NCI-H2107 treated with DMSO at 0.1 percent for 48 hours (cell line): ENCODE data around the gene PI4KB.

ENCODE experiments used
- DNase-seq: peaks from one replicate; lab custom pipeline; 2025; ENCODE audit not compliant: unreplicated experiment; lab: John Stamatoyannopoulos, UW

Gene PI4KB

DNA sequence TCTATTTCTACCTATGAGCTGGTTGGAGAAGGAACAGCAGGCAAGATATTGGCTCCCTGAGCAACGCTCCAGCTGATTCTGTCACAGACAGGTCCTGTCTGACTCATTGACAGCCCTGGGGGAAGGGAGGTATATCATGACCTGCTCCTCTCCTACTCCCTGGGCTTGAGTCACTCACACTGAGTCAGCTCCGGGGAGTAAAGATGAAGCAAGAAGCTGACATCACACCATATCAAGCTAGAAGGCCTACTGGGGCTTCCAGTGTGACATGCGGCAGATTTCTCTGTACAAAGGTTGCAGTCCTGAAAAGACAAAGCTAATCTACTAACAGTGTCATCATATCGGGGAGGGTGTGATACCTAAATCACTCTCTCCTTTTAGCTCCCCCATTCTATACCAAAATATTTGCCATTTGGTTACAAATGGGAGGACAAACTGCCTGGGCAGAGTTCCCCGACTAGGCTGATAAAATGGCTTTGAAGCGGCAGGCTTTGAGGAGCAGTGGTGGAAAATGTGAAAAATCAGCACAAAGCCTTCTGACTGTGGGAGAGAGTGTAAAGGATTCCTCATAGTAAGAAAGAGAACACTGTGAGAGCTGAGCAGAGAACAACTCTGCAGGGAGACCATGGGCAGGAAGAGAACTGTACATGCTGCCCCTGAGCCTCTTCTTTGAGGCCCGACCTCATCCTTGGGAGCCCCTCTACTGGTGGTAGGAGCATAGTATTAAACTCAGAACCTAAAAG, 15.5 kb downstream of the PI4KB start:
- DNase-seq: no peak

DNA sequence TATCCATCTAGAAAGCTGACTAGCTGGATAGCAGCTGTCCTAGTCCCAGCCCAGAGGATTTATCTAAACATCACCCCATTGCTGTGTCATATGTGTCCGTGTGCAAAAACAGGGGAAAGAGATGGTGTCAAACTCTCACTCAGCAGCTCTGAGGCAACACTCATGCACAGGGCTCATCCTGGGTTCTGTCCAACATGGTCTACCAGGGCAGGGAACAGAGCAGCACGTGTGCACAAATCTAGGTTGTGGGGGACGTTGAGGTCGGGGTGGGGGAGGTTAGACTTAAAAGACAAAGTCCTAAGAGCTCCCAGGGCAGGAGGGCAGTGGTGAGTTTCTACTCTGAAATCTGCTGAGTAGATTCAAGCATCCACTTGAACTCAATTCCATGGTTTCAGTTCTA, 16.2 kb downstream of the PI4KB start:
- no peak for DNase-seq

DNA sequence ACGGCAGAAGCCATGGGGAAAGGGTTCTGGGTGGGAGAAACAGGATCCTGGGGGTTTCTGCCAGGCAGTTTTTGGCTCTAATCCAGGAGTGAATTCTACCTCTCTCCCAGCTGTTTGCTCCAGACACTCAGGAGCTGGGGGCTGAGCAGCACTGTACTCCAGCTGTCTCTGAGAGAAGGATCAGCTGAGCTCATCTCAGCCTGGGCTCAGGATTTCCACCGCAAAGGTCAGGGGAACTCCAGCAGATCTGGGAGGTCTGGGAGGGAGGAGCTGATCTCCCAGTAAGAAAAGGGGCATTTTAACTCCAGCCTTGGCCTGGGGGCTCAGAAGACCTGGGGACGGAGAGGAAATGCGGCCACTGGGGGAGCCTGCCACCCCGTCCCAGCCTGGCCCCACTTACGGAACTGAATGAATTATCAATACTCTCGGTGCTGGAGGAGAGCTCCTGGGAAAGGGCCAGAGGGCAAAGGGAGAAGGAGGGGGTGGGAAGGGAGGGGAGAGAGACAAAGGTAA, 17.3 kb downstream of the PI4KB start:
- no peak for DNase-seq

DNA sequence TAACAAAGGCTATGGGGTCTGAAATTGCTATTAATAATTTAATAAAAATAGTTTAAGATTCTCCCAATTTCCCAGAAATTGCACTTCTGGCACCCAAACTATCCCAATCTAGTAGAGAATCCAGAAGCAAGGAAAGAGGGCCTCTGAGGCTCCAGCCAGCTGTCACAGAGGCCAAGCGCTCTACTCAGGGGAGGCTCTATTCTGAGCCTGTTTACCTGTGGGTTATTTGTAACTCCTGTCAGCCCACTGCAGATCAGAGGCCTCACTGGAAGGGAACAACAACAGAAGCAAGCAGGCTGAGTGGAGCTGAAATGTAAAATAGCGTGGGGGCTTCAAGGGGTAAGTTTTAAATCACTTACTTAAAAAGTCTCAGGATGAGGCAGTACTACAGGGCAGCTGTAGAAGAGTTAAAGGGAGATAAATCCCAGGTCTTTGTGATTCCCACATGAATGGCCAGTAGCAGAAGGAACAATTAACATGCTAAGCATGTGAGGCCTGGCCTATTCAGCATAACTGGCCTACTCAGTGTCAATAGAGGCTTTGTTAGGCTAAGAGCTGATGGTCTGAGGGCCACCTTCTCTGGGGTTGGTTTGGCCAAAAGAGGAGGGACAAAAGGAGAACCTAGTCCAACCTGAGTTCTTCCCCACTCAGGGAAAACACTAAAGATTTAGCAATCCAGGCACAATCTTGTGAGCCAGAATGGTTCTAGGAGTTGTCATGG, 32.3 kb downstream of the PI4KB start:
- DNase-seq: no peak

DNA sequence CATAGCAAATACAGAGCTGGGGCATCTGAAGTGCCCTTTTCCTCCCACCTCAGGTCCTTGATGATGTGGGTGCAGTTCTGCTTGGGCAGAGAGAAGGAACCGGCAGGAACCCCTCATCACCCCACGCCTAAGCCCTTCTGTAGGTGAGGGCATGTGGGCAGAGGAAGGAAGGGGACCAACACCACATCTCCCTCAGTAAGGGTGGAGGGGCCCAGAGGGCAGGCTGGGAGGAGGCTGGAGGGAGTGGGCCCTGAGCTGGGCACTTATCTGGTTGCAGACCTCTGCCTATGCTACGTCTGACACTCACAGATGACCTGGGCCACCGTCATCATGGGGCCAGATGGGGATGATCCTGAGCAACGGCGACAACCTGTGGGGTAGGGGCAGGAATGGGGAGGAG, 34.1 kb downstream of the PI4KB start:
- DNase-seq: no peak

DNA sequence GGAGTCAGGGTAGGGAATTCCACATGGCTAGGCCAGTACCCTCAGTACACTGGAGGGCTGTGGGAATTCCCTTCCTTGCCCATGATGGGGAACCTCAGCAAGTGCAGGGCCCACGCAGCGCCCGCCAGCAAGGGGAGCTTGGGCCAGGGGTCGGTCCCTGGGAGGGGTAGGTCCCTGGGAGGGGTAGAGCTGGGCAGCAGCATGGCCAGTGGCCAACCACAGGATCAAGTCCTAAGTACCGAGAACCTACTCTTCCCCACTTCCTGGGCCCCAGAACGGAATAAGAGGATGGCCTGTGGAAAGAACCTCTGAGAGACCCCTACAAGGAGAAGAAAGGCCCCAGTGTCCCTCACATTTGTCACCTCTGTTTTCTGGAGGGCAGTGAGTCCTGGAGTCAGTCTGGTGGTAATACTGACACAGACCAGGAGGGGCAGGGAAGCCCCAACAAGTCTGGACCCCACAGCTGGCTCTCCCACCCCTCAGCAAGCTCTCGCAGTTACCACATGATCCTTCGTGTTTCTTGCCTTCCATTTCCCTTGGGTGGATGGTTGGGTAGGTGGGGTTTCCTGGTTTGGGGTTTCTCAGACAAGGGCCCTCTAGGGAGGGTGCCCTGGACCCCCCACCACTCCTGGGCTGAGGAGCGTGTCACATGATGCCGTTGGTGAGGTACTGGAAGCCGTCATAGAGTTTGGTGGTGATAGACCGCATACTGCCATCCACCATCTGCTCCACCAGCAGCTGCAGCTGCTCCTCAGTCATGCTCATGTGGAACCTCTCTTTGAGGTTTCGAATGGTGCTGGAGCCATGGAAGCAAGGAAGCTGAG, 34.8 kb downstream of the PI4KB start:
- DNase-seq: peak; percentile 15

DNA sequence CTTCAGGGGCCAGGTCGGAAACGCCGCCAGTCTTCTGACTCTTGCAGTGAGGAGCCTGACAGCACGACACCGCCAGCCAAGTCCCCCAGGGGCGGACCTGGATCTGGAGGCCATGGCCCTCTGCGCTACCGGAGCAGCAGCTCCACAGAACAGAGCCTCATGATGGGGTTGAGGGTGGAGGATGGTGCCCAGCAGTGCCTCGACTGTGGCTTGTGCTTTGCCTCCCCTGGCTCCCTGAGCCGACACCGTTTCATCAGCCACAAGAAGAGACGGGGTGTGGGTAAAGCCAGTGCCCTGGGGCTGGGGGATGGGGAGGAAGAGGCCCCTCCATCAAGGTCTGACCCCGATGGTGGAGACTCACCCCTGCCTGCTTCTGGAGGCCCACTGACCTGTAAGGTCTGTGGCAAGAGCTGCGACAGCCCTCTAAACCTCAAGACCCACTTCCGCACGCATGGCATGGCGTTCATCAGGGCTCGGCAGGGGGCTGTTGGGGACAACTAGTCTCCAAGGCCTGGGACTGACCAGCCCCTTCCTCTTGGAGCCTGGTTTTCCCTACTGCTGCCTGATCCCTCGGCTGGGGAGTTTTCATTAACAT, 36.4 kb downstream of the PI4KB start:
- DNase-seq: no peak

DNA sequence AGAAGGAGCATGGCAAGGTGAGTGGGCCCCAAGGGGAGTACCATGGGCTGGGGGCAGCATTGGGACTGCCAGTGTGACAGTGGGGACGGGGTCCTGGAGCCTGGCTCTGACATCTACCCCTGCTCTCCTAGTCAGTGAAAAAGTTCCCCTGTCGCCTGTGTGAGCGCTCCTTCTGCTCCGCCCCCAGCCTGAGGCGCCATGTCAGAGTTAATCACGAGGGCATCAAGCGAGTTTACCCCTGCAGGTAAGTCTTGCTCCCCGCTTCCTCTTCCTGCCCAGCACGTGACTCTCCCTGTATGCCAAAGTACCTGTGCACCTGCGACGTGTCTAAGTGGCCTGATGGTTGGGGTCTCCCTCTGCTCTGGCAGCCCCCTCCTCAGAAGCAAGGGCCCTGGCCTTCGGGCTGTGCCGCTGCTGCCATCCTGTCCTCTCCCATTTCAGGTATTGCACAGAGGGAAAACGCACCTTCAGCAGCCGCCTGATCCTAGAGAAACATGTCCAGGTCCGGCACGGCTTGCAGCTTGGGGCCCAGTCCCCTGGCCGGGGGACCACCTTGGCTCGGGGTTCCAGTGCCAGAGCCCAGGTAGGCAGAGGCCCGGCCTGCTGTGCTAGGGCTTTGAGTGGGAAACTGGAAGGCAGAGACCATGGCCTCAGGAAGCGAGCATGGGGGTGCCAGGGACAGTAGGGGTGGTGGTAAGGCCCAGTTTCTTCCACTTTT, 37.1 kb downstream of the PI4KB start:
- DNase-seq: no peak

DNA sequence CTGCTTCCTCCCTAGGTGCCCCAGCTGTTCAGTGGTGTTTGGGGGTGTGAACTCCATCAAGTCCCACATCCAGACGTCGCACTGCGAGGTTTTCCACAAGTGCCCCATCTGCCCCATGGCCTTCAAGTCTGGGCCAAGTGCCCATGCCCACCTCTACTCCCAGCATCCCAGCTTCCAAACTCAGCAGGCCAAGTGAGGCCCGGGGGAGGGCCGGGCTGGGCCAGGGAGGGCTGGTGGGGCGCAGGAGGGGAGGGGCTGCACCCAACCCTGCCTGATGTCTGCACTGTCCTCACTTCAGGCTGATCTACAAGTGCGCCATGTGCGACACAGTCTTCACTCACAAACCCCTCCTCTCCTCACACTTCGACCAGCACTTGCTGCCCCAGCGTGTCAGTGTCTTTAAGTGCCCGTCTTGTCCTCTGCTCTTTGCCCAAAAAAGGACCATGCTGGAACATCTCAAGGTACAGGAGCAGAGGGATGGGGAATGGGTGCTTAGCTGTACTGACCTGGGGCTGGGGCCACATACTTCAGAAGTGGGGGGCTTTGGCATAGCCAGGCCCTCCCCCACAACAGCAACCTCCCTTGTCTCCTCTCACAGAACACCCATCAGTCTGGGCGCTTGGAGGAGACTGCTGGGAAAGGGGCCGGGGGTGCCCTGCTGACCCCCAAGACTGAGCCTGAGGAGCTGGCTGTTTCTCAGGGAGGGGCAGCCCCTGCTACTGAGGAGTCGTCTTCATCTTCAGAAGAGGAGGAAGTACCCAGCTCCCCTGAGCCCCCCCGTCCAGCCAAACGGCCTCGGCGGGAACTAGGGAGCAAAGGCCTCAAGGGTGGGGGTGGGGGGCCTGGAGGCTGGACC, 37.9 kb downstream of the PI4KB start:
- DNase-seq: no peak

DNA sequence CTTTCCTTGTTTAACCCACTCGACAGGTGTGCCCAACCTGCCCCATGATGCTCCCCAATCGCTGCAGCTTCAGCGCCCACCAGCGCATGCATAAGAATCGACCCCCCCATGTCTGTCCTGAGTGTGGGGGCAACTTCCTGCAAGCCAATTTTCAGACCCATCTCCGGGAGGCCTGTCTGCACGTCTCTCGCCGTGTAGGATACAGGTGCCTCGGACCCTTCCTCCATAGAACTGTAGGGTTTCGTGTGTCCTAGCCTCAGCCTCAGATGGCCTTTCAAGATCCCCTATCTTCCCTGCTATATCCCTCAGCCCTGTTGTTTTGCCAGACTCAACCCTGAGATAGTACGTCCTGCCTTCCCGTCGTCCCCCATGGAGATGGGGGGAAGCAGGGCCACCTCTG, 38.7 kb downstream of the PI4KB start:
- no peak for DNase-seq

DNA sequence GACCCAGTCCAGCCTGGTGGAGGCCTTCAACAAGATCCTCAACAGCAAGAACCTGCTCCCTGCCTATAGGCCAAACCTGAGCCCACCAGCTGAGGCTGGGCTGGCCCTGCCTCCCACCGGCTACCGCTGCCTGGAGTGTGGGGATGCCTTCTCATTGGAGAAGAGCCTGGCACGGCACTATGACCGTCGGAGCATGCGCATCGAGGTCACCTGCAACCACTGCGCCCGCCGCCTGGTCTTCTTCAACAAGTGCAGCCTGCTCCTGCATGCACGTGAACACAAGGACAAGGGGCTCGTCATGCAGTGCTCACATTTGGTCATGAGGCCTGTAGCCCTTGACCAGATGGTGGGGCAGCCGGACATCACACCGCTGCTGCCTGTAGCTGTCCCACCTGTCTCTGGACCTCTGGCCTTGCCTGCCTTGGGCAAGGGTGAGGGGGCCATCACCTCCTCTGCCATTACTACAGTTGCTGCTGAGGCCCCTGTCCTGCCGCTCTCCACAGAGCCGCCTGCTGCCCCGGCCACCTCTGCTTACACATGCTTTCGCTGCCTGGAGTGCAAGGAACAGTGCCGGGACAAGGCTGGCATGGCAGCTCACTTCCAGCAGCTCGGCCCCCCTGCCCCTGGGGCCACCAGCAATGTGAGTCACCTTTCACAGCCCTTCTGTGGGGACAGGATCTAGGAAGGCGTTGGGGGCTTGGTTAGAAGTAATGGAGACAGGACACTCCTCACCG, 39.3 kb downstream of the PI4KB start:
- no peak for DNase-seq

DNA sequence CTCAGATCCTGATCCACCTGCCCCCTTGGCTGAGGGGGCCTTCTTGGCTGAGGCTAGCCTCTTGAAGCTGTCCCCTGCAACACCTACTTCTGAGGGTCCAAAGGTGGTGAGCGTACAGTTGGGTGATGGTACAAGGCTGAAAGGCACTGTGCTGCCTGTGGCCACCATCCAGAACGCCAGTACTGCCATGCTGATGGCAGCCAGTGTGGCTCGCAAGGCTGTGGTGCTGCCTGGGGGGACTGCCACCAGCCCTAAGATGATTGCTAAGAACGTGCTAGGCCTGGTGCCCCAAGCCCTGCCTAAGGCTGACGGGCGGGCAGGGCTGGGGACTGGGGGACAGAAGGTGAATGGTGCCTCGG, 39.9 kb downstream of the PI4KB start:
- DNase-seq: no peak

DNA sequence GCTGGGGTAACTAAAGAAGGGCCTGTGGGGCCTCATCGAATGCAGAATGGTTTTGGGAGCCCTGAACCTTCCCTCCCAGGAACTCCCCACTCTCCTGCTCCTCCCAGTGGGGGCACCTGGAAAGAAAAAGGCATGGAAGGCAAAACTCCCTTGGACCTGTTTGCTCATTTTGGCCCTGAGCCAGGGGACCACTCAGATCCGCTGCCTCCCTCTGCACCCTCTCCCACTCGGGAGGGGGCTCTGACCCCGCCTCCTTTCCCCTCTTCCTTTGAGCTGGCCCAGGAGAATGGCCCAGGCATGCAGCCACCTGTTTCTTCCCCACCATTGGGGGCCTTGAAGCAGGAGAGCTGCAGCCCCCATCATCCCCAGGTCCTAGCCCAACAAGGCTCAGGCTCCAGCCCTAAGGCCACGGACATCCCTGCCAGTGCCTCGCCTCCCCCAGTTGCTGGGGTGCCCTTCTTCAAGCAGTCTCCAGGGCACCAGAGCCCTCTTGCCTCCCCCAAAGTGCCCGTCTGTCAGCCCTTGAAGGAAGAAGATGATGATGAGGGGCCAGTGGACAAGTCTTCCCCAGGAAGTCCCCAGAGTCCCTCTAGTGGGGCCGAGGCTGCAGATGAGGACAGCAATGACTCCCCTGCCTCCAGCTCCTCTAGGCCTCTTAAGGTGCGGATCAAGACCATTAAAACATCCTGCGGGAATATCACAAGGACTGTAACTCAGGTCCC, 40.4 kb downstream of the PI4KB start:
- no peak for DNase-seq

DNA sequence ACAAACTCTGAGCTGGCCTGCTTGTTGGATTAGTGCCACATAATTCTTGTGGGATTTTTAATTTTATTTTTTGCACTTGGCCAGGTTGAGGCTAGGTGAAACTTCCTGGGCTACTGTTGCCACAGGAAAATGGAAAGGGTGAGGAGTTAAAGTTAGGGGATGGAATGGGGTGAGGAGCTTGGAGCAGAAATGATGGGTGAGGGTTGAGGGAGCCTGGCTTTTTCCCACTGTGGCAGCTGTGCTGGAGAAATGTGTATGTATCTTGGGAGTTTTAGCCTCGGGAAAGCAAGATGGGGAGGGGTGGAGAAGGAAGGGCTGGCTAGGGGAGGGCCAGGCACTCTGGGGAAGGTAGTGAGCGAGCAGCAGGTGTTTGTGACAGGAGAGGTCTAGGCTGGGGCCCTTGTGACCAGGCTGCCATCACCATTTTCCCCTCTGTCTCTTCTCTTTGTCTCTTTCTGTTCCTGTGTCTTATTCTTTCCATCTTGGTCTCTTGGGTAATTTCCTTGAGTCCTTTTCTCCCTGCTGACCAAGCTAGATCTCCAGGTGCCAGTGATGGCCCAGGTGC, 43.1 kb downstream of the PI4KB start:
- no peak for DNase-seq

DNA sequence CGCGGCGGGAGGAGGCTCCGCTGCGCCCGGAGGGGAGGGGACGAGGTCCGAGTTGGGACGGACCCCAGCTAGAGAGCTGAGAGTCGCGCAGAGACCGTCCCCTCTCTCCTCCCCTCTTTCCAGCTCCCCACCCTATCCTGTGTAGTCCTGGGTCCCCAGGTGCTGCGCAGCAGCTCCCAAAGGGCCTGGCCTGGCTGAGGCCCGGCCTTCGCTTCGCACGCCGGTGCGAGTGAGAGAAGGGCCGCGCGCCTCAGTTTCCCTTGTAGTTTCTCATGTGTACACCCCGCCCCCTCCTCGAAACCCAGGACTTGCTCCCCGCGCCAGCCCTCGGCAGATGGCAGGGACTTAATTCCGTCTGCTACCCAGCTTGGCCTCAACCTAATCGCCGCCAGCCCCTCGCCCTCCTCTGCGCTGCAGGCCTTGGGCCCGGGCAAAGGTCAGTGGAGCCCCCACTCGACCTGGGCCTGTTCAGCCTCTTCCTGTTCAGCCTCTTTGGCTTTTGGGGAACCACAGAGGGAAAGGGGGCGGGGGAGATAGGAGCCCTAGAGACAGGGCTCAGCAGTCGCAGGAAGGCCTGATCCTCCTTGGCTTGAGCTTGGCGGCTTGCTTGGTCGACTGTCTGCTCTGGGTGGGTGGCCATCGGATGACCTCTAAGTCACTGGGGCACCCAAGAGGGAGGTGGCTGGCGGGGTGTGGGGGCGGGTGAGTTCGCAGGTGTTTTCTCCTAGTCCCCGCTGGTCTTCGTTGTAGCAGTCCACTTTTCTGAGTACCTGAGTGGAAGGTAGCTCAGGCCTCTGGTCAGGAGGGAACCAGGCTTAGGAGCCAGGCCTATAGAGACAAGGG, 44.1 kb downstream of the PI4KB start:
- DNase-seq: no peak

DNA sequence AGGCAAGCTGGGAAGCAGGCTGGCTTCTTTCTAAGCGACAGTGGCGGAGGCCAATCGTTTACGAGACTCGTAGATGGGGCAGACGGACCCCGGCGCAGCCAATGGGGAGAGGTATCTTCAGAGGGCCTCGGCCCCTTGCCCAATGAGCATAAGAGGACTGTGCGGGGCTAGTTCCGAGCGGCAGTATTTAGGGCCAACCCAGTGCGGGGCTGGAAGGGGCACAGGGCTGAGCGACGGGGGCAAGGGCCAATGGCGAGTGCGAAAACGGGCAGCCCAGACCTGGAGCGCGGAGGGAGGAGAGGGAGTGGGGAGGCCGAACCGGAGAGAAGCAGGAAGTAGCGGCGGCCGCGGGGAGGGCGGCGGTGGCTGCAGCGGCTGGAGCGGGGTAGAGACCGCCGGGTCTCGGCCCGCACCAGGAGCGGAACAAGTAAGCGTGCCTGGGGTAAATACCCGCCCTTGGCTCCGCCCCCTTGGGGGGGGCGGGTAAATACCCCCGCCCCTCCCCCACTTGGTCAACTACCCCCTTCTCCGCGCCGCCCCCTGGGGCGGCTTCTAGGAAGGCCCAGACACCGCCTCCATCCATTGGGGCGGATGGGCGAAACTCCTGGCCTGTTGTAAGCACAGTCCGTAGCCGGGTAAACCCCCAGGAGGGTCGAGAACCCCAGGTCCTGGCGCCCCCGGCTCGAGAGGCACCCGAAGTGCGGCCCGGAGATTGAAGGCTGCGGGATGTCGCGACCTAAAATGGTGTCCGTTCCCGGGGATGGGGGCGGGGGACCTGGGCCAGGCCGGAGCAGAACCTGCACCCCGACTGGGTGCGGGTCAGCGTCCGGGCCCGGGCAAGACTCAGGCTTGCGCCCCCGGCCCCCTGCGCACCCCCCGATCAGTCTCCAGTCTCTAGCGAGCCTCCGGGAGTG, 45.0 kb downstream of the PI4KB start, which contains the start of gene ZNF687:
Gene ZNF687 (plus strand): TSS at position 331 of the 914 bp plus-strand sequence. CDS start 3,993 bp downstream, outside the sequence.
- peak; percentile 99 for DNase-seq
